ENCODE measurements around the gene CCDC51. TPM values are rescaled to one million over a fixed set of nuclear protein-coding genes. Genes with fewer than 3 reads are reported as not detected.

Gene CCDC51
- polyA plus RNA-seq, 1 donor (not counting 4 experiments of a cell fraction or from before 2014, with no cell fraction given): 27.9 TPM

DNA sequence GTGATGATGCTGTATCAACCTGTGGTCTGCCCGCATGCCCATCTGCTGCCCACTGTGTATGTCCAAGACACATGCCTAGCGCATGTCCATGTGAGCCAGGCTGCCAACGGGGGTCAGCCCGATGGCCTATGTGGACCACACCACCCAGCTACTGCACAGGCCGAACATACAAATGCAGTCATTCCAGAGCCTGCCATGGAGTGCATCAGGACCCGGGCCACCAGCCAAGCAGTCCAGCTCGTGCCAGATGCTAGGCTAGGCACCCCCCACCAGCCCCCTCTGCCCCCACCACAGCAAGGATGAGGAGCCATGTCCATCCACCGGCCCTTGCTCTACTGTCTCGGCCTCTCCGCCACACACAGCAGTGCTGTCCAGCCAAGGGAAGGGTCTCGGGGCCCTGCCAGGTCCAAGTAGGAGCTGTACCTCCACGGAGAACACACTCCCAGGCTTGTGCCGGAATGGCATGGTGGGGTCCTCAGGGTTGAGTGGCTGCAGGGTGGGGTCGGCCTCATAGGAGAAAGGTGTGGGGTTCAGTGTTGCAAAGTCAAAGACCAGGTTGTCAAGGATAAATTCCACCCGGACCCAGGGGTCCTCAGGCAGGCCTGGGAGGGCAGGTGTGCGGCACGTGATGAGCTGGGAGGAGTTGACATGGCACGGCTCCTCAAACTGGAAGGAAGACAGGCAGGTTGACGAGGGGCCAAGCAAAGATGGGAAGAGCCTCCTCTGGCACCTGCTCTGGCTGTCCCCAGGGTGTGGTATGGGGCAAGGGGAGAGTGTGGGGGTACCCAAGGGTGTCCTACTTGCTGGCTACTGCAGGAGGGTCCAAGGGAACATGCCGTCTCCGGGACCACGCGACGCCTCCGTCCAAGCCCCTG lies 25.3 kb downstream of the CCDC51 start:
- FAIRE-seq (no peak), DNase-seq (ENCODE audit: low read depth, low spot score) (no peak)
- Histone ChIP-seq H3K79me2 (ENCODE audit: control insufficient read depth, insufficient read depth, low read length) (peaks cover 2% of the 10 kb centered on the region), H3K9ac (ENCODE audit: control insufficient read depth, extremely low read depth, insufficient read depth, low read length) (no peak overlapping the region), H3K36me3 (ENCODE audit: control insufficient read depth in 2 of 2, extremely low read depth in 1 of 2, insufficient read depth in 2 of 2, low read length in 2 of 2) (peaks cover 62 to 81% of the 10 kb centered on the region in 2 experiments), H4K20me1 (ENCODE audit: control insufficient read depth, extremely low read depth, insufficient read depth, low read length) (peaks cover 10% of the 10 kb centered on the region), H3K9me1 (ENCODE audit: control insufficient read depth, extremely low read depth, insufficient read depth, low read length) (peaks cover 3% of the 10 kb centered on the region), H3K4me1 (ENCODE audit: control insufficient read depth, extremely low read depth, insufficient read depth, low read length) (peaks cover 12% of the 10 kb centered on the region), H3K9me3 (ENCODE audit: control insufficient read depth, low read depth, low read length) (no peaks in the 10 kb centered on the region), H3K27ac (ENCODE audit: control insufficient read depth, insufficient read depth, low read length) (no peak overlapping the region), H3K4me3 (ENCODE audit: control insufficient read depth in 2 of 3, extremely low read depth in 1 of 3, insufficient read depth in 2 of 3, low read depth in 1 of 3, low read length in 3 of 3) (no peak overlapping the region), H2AFZ (ENCODE audit: control insufficient read depth, low read length) (no peak overlapping the region), H3K27me3 (ENCODE audit: control insufficient read depth, extremely low read depth, insufficient read depth, low read length) (no peaks in the 10 kb centered on the region), H3K4me2 (ENCODE audit: control insufficient read depth, extremely low read depth, insufficient read depth, low read depth, low read length) (no peak overlapping the region)
- dilution Hi-C loops (cut with MboI; ENCODE audit: extremely low pct_ligation_motif_present, low sequenced_read_pairs): no loop called here
- TF ChIP-seq, protein P1, sequence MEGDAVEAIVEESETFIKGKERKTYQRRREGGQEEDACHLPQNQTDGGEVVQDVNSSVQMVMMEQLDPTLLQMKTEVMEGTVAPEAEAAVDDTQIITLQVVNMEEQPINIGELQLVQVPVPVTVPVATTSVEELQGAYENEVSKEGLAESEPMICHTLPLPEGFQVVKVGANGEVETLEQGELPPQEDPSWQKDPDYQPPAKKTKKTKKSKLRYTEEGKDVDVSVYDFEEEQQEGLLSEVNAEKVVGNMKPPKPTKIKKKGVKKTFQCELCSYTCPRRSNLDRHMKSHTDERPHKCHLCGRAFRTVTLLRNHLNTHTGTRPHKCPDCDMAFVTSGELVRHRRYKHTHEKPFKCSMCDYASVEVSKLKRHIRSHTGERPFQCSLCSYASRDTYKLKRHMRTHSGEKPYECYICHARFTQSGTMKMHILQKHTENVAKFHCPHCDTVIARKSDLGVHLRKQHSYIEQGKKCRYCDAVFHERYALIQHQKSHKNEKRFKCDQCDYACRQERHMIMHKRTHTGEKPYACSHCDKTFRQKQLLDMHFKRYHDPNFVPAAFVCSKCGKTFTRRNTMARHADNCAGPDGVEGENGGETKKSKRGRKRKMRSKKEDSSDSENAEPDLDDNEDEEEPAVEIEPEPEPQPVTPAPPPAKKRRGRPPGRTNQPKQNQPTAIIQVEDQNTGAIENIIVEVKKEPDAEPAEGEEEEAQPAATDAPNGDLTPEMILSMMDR (optimal IDR thresholded peaks at IDR 0.05 in 1 of 3, IDR thresholded peaks at IDR 0.05 in 1 of 3, conservative IDR thresholded peaks at IDR 0.05 in 1 of 3; ENCODE audit: extremely low read depth in 1 of 3, insufficient read depth in 2 of 3, low read length in 3 of 3): no peak
- TF ChIP-seq EZH2 (IDR thresholded peaks at IDR 0.05; ENCODE audit: low read length): no peak

DNA sequence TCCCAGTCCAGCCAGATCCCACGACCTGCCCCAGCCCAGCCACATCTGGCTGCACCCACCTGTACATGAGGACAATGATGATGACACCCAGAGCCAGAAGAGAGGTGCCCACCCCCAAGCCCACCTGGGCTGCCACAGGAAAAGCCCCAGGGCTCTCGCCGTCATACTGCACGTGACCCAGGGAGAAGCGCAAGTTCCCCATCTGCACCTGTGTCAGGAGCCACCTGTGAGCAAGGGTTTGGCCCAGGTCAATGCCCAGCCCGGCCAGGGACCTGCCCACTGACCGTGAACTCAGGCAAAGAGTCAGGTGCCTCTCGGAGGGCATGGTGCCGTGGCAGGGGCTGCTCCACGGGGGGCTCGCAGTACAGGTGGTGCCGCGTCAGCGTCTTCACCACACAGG lies 26.3 kb downstream of the CCDC51 start:
- no peaks in the 10 kb centered on the region for H3K27me3 ChIP-seq (ENCODE audit: control insufficient read depth, extremely low read depth, insufficient read depth, low read length)
- no peak overlapping the region for H3K4me2 ChIP-seq (ENCODE audit: control insufficient read depth, extremely low read depth, insufficient read depth, low read depth, low read length)

More for the DNA sequence above, 26.3 kb downstream of the CCDC51 start:
- no peak for DNase-seq (ENCODE audit: low read depth, low spot score)
- H2AFZ ChIP-seq (ENCODE audit: control insufficient read depth, low read length): no peak overlapping the region
- peaks cover 12% of the 10 kb centered on the region for H3K4me1 ChIP-seq (ENCODE audit: control insufficient read depth, extremely low read depth, insufficient read depth, low read length)
- peaks cover 59 to 87% of the 10 kb centered on the region in 2 experiments for H3K36me3 ChIP-seq (ENCODE audit: control insufficient read depth in 2 of 2, extremely low read depth in 1 of 2, insufficient read depth in 2 of 2, low read length in 2 of 2)
- no peak overlapping the region for H3K4me3 ChIP-seq (ENCODE audit: control insufficient read depth in 2 of 3, extremely low read depth in 1 of 3, insufficient read depth in 2 of 3, low read depth in 1 of 3, low read length in 3 of 3)
- H3K9me1 ChIP-seq (ENCODE audit: control insufficient read depth, extremely low read depth, insufficient read depth, low read length): peaks cover 3% of the 10 kb centered on the region
- dilution Hi-C loops (cut with MboI; ENCODE audit: extremely low pct_ligation_motif_present, low sequenced_read_pairs): no loop called here
- TF ChIP-seq, protein P1 (optimal IDR thresholded peaks at IDR 0.05 in 1 of 3, IDR thresholded peaks at IDR 0.05 in 1 of 3, conservative IDR thresholded peaks at IDR 0.05 in 1 of 3; ENCODE audit: extremely low read depth in 1 of 3, insufficient read depth in 2 of 3, low read length in 3 of 3): no peak
- TF ChIP-seq EZH2 (IDR thresholded peaks at IDR 0.05; ENCODE audit: low read length): no peak
- no peak overlapping the region for H3K9ac ChIP-seq (ENCODE audit: control insufficient read depth, extremely low read depth, insufficient read depth, low read length)
- H4K20me1 ChIP-seq (ENCODE audit: control insufficient read depth, extremely low read depth, insufficient read depth, low read length): peaks cover 7% of the 10 kb centered on the region
- peaks cover under 1% of the 10 kb centered on the region for H3K79me2 ChIP-seq (ENCODE audit: control insufficient read depth, insufficient read depth, low read length)
- FAIRE-seq: no peak
- no peaks in the 10 kb centered on the region for H3K9me3 ChIP-seq (ENCODE audit: control insufficient read depth, low read depth, low read length)
- H3K27ac ChIP-seq (ENCODE audit: control insufficient read depth, insufficient read depth, low read length): no peak overlapping the region

Measured in keratinocyte (primary cell).